Endodermal cell (in vitro differentiated cells): ENCODE measurements around the gene RASGRP3. TPM values are rescaled to one million over a fixed set of nuclear protein-coding genes. Genes with fewer than 3 reads are reported as not detected.

Experiments used
- DNase-seq: peaks from one replicate; pipeline ENCODE4 v3.0.0-alpha.2; 2017
- H3K27ac ChIP-seq: 2 replicates; pipeline ENCODE4 v1.5.1; 2013; ENCODE audit warnings: mild to moderate bottlenecking, low read depth, low read length, moderate library complexity
- H3K27me3 ChIP-seq: 2 replicates; pipeline ENCODE4 v1.6.1; 2013; ENCODE audit warnings: mild to moderate bottlenecking, low read length, moderate library complexity; ENCODE audit not compliant: insufficient read depth, control insufficient read depth, poor library complexity, severe bottlenecking
- H3K36me3 ChIP-seq: 2 replicates; pipeline ENCODE4 v1.7.0; 2013; ENCODE audit warnings: mild to moderate bottlenecking, low read length, moderate library complexity; ENCODE audit not compliant: control insufficient read depth, insufficient read depth
- H3K4me1 ChIP-seq: one replicate; pipeline ENCODE4 v1.7.0; 2013; ENCODE audit warnings: low read length; ENCODE audit not compliant: control insufficient read depth, insufficient read depth
- H3K4me3 ChIP-seq: 2 replicates; pipeline ENCODE4 v1.5.1; 2013; ENCODE audit warnings: mild to moderate bottlenecking, low read length, moderate library complexity
- H3K9ac ChIP-seq: 2 replicates; pipeline ENCODE4 v1.6.1; 2013; ENCODE audit warnings: mild to moderate bottlenecking, low read length, moderate library complexity; ENCODE audit not compliant: poor library complexity, severe bottlenecking; ENCODE audit errors: extremely low read depth
- H3K9me3 ChIP-seq: 2 replicates; pipeline ENCODE4 v1.6.1; 2013; ENCODE audit warnings: mild to moderate bottlenecking, low read length, moderate library complexity; ENCODE audit not compliant: control insufficient read depth
- H3K27ac Mint-ChIP-seq: 2 replicates; pipeline ENCODE4 v1.8.0; 2020; ENCODE audit warnings: mixed read lengths
- H3K27me3 Mint-ChIP-seq: 2 replicates; pipeline ENCODE4 v1.8.0; 2021; ENCODE audit warnings: mild to moderate bottlenecking, mixed read lengths; ENCODE audit not compliant: insufficient read depth
- H3K36me3 Mint-ChIP-seq: 2 replicates; pipeline ENCODE4 v1.8.0; 2020; ENCODE audit warnings: low read depth, mixed read lengths
- H3K4me1 Mint-ChIP-seq: 2 replicates; pipeline ENCODE4 v1.8.0; 2020; ENCODE audit warnings: mixed read lengths
- H3K4me3 Mint-ChIP-seq: 2 replicates; pipeline ENCODE4 v1.8.0; 2020; ENCODE audit warnings: mild to moderate bottlenecking, moderate library complexity, mixed read lengths
- H3K9me3 Mint-ChIP-seq: 2 replicates; pipeline ENCODE4 v1.8.0; 2020; ENCODE audit warnings: mild to moderate bottlenecking, mixed read lengths
- CTCF ChIP-seq: fragments of 200-600 bp; sonication (generic); conservative IDR thresholded peaks from 2 replicates; pipeline ENCODE4 v1.5.0; 2021; ENCODE audit warnings: antibody characterized with exemption, mild to moderate bottlenecking
- WGBS, 2 experiments: methylation state at CpG; one replicate each; pipeline versions ENCODE4 v1.1.5 to v1.1.7; 2013; ENCODE audit warnings: missing lambda C conversion rate in 2 of 2, mixed read lengths in 1 of 2; ENCODE audit not compliant: insufficient coverage in 1 of 2, insufficient read length in 1 of 2; 5-methylcytosine and 5-hydroxymethylcytosine counted together
- total RNA-seq, 2 donors: library from RNA; stranded (reverse); fragmentation: NEBNext Ultra II Directional in 1 of 2; extraction: Animal tissue kit (Norgen Biotek cat#: 25700) in 1 of 2; gene quantifications; 2 replicates in 1 of 2; 3 replicates in 1 of 2; pipeline ENCODE4 v1.2.1, GENCODE V29; 2021

Gene RASGRP3
- total RNA-seq, 2 donors from 2014 or later, result 0.29 TPM; not detected in 1

- Mint-ChIP-seq H3K27me3 (peaks cover 15% of the 10 kb centered on the region), H3K27ac (no peak overlapping the region), H3K4me1 (no peaks in the 10 kb centered on the region), H3K9me3 (peaks cover 4% of the 10 kb centered on the region), H3K4me3 (no peak overlapping the region), H3K36me3 (no peaks in the 10 kb centered on the region)
- Histone ChIP-seq H3K27ac (no peak overlapping the region), H3K36me3 (no peaks in the 10 kb centered on the region), H3K9ac (no peak overlapping the region), H3K9me3 (peaks cover 11% of the 10 kb centered on the region), H3K27me3 (peaks cover 6% of the 10 kb centered on the region), H3K4me1 (no peaks in the 10 kb centered on the region), H3K4me3 (no peak overlapping the region)
- WGBS, 2 experiments, result 85 to 100% methylated on average over 2 of the region's 2 CpGs
- no peak for TF ChIP-seq CTCF
- DNase-seq, result no peak
These were observed 8.6 kb downstream of the RASGRP3 start for GRCh38 chr2:33485051-33485450.

GRCh38 chr2:33486544-33486943 lies 10.1 kb downstream of the RASGRP3 start:
- WGBS, 2 experiments, result 93 to 100% methylated on average over 2 of the region's 3 CpGs
- Mint-ChIP-seq H3K4me1 (no peaks in the 10 kb centered on the region), H3K27me3 (peaks cover 5% of the 10 kb centered on the region), H3K36me3 (no peaks in the 10 kb centered on the region), H3K9me3 (peaks cover 4% of the 10 kb centered on the region), H3K27ac (no peak overlapping the region), H3K4me3 (no peak overlapping the region)
- Histone ChIP-seq H3K27me3 (no peaks in the 10 kb centered on the region), H3K9me3 (peaks cover 11% of the 10 kb centered on the region), H3K36me3 (no peaks in the 10 kb centered on the region), H3K9ac (no peak overlapping the region), H3K27ac (no peak overlapping the region), H3K4me3 (no peak overlapping the region), H3K4me1 (no peaks in the 10 kb centered on the region)
- no peak for TF ChIP-seq CTCF
- DNase-seq, result no peak

- H3K9me3 ChIP-seq, result peaks cover 11% of the 10 kb centered on the region
- no peaks in the 10 kb centered on the region for H3K27me3 ChIP-seq
- Mint-ChIP-seq H3K9me3 (peaks cover 4% of the 10 kb centered on the region), H3K4me3 (no peak overlapping the region), H3K4me1 (no peaks in the 10 kb centered on the region), H3K27ac (no peak overlapping the region), H3K36me3 (no peaks in the 10 kb centered on the region), H3K27me3 (peaks cover 2% of the 10 kb centered on the region)
- no peak overlapping the region for H3K4me3 ChIP-seq
- no peak for DNase-seq
- H3K36me3 ChIP-seq, result no peaks in the 10 kb centered on the region
- H3K9ac ChIP-seq, result no peak overlapping the region
- no peaks in the 10 kb centered on the region for H3K4me1 ChIP-seq
- 86% methylated on average over 2 of the region's 2 CpGs; no CpG with 5 or more reads in 1 of the 2 experiments for WGBS, 2 experiments
- no peak for TF ChIP-seq CTCF
- H3K27ac ChIP-seq, result no peak overlapping the region
These were observed 11.8 kb downstream of the RASGRP3 start for GRCh38 chr2:33488178-33488690.
